ENCODE measurements around the gene ALPL. TPM values are rescaled to one million over a fixed set of nuclear protein-coding genes. Genes with fewer than 3 reads are reported as not detected.

The ALPL gene
- polyA plus RNA-seq, 3 donors from 2014 or later, result not detected

GRCh38 chr1:21614419-21615115 is 105.3 kb downstream of the ALPL start:
- Mint-ChIP-seq H3K4me1 (no peaks in the 10 kb centered on the region), H3K27ac (no peak overlapping the region), H3K36me3 (no peaks in the 10 kb centered on the region), H3K4me3 (no peak overlapping the region), H3K27me3 (ENCODE audit: low read depth in 3 of 3) (peaks cover 0 to 1% (median 0%) of the 10 kb centered on the region in 3 donors), H3K9me3 (no peaks in the 10 kb centered on the region)
- no peak for DNase-seq

DNA sequence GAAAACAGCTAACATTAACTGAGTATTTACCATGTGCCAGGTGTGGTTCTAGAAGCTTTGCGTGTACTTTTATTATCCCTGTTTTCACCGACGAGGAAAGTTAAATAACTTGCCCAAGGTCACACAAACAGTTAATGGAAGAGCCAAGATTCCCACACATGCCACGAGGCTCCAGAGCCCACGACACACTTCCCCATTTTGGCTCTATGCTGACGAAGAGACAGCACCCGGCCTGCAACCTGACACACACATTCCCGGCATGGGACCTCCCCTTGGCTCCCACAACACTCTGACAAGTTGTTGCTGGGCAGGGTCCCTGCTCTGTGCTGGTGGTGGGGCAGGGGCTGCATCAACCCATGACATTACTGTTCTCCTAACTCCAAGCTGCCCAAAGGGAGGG is 107.1 kb downstream of the ALPL start:
- Mint-ChIP-seq H3K27me3 (ENCODE audit: low read depth in 3 of 3) (peaks cover 0 to 3% (median 0%) of the 10 kb centered on the region in 3 donors), H3K27ac (no peak overlapping the region), H3K9me3 (no peaks in the 10 kb centered on the region), H3K4me3 (no peak overlapping the region), H3K36me3 (no peaks in the 10 kb centered on the region), H3K4me1 (peaks cover 0 to under 1% of the 10 kb centered on the region in 2 donors)
- no peak for DNase-seq

DNA sequence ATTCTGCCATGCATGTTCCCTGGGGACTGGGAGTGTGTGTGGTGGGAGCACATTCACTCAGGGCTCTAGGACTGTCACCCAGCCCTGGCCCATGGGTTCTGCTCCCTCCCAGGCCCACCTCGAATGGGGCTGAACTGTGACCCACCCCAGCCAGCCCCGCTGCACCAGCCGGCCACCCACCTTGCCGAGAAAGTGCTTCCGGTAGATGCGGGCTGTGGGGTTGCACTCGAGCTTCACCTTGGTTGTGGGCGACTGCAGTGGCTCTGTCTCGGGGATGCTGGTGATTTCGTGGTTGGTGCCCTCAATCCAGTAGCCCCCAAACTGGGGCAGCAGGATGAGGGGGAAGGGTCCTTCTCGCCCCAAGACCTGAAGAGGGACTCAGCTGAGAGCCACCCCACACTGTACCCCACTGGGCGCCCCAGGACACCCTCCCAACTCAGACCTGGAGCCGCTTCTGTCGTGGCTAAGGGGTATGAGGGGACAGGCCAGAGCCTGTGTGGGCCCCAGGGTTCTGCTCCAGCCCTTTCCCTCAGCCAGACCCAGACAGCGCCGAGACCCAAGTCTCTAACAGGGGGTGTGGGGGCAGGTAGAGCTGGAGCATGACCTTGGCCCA is 108.0 kb downstream of the ALPL start:
- no peak for DNase-seq
- Mint-ChIP-seq H3K4me3 (no peak overlapping the region), H3K9me3 (no peaks in the 10 kb centered on the region), H3K27ac (no peak overlapping the region), H3K36me3 (no peaks in the 10 kb centered on the region), H3K4me1 (peaks cover 5 to 6% of the 10 kb centered on the region in 2 donors), H3K27me3 (ENCODE audit: low read depth in 3 of 3) (peaks cover 0 to 6% (median 3%) of the 10 kb centered on the region in 3 donors)

GRCh38 chr1:21618059-21618458 is 108.8 kb downstream of the ALPL start:
- Mint-ChIP-seq H3K9me3 (no peaks in the 10 kb centered on the region), H3K36me3 (no peaks in the 10 kb centered on the region), H3K4me3 (no peak overlapping the region), H3K27me3 (ENCODE audit: low read depth in 3 of 3) (peaks cover 2 to 5% (median 3%) of the 10 kb centered on the region in 3 donors), H3K27ac (no peak overlapping the region), H3K4me1 (peaks cover 5 to 7% of the 10 kb centered on the region in 2 donors)
- DNase-seq, result no peak

- Mint-ChIP-seq H3K4me1 (peaks cover 5 to 7% of the 10 kb centered on the region in 2 donors), H3K4me3 (no peak overlapping the region), H3K9me3 (no peaks in the 10 kb centered on the region), H3K27ac (no peak overlapping the region), H3K27me3 (ENCODE audit: low read depth in 3 of 3) (peaks cover 2 to 5% (median 3%) of the 10 kb centered on the region in 3 donors), H3K36me3 (no peaks in the 10 kb centered on the region)
- DNase-seq, result no peak
Observed at GRCh38 chr1:21618561-21619374, 109.5 kb downstream of the ALPL start.

- no peak overlapping the region for H3K4me3 Mint-ChIP-seq
- no peaks in the 10 kb centered on the region for H3K9me3 Mint-ChIP-seq
- no peak for DNase-seq
- H3K27me3 Mint-ChIP-seq (ENCODE audit: low read depth in 3 of 3), result peaks cover 5% of the 10 kb centered on the region in 3 donors
- H3K4me1 Mint-ChIP-seq, result peaks cover 5 to 7% of the 10 kb centered on the region in 2 donors
- no peak overlapping the region for H3K27ac Mint-ChIP-seq
- no peaks in the 10 kb centered on the region for H3K36me3 Mint-ChIP-seq
Observed at GRCh38 chr1:21619375-21619947, 110.2 kb downstream of the ALPL start.

- H3K27me3 Mint-ChIP-seq (ENCODE audit: low read depth in 3 of 3), result peaks cover 5 to 7% (median 5%) of the 10 kb centered on the region in 3 donors
- H3K36me3 Mint-ChIP-seq, result no peaks in the 10 kb centered on the region
- no peak overlapping the region for H3K4me3 Mint-ChIP-seq
- no peak overlapping the region for H3K27ac Mint-ChIP-seq
- no peak for DNase-seq
- peaks cover 5 to 7% of the 10 kb centered on the region in 2 donors for H3K4me1 Mint-ChIP-seq
- H3K9me3 Mint-ChIP-seq, result no peaks in the 10 kb centered on the region
Observed at GRCh38 chr1:21620011-21620410, 110.8 kb downstream of the ALPL start.

GRCh38 chr1:21620496-21620895 is 111.3 kb downstream of the ALPL start:
- no peaks in the 10 kb centered on the region for H3K36me3 Mint-ChIP-seq
- no peak for DNase-seq
- H3K9me3 Mint-ChIP-seq, result no peaks in the 10 kb centered on the region
- H3K27me3 Mint-ChIP-seq (ENCODE audit: low read depth in 3 of 3), result peaks cover 5 to 7% (median 7%) of the 10 kb centered on the region in 3 donors
- H3K4me1 Mint-ChIP-seq, result peaks cover 5 to 7% of the 10 kb centered on the region in 2 donors
- H3K27ac Mint-ChIP-seq, result no peak overlapping the region
- no peak overlapping the region for H3K4me3 Mint-ChIP-seq

GRCh38 chr1:21621051-21621450 is 111.8 kb downstream of the ALPL start:
- peaks cover 5 to 7% of the 10 kb centered on the region in 2 donors for H3K4me1 Mint-ChIP-seq
- H3K36me3 Mint-ChIP-seq, result no peaks in the 10 kb centered on the region
- no peak overlapping the region for H3K27ac Mint-ChIP-seq
- no peaks in the 10 kb centered on the region for H3K9me3 Mint-ChIP-seq
- H3K27me3 Mint-ChIP-seq (ENCODE audit: low read depth in 3 of 3), result peaks cover 7 to 12% (median 8%) of the 10 kb centered on the region in 3 donors
- no peak for DNase-seq
- H3K4me3 Mint-ChIP-seq, result peak overlapping the region in 1 of 5 donors; percentile 4

DNA sequence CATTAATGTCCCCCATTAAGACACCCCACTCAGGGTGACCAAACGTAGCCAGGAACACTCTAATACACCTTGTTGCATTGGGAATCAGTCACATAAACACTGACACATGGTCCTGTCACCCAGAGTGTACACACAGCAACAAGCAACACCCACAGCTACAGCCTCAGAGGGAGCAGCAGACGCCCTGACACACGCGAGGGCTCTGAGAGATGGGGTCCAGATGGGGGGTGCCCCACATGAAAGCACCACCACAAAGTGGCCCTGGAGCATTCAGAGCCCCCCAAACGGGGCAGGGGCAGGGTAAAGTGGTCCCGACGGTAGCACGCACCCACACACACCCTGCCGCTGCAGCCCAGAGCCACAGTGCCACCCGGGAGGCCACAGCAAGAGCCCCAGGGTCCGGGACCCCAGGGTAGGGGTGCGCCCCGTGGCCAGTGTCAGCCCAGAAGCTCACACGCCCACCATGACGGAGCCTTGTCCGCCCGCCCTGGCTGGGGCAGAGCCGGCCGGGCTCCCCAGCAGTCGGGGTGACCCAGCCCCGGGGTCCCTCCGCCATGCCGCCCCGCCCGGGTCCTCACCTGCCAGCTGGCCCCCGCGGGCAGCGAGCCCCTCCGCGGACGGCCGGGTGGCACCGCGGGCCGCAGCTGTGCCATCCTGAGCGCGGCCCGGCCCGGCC is 112.7 kb downstream of the ALPL start:
- H3K9me3 Mint-ChIP-seq, result no peaks in the 10 kb centered on the region
- no peak overlapping the region for H3K27ac Mint-ChIP-seq
- H3K4me3 Mint-ChIP-seq, result peak overlapping the region; percentile 33 to 61 (median 39)
- no peaks in the 10 kb centered on the region for H3K36me3 Mint-ChIP-seq
- no peak for DNase-seq
- H3K27me3 Mint-ChIP-seq (ENCODE audit: low read depth in 3 of 3), result peaks cover 8 to 12% (median 8%) of the 10 kb centered on the region in 3 donors
- peaks cover 5 to 7% of the 10 kb centered on the region in 2 donors for H3K4me1 Mint-ChIP-seq

DNA sequence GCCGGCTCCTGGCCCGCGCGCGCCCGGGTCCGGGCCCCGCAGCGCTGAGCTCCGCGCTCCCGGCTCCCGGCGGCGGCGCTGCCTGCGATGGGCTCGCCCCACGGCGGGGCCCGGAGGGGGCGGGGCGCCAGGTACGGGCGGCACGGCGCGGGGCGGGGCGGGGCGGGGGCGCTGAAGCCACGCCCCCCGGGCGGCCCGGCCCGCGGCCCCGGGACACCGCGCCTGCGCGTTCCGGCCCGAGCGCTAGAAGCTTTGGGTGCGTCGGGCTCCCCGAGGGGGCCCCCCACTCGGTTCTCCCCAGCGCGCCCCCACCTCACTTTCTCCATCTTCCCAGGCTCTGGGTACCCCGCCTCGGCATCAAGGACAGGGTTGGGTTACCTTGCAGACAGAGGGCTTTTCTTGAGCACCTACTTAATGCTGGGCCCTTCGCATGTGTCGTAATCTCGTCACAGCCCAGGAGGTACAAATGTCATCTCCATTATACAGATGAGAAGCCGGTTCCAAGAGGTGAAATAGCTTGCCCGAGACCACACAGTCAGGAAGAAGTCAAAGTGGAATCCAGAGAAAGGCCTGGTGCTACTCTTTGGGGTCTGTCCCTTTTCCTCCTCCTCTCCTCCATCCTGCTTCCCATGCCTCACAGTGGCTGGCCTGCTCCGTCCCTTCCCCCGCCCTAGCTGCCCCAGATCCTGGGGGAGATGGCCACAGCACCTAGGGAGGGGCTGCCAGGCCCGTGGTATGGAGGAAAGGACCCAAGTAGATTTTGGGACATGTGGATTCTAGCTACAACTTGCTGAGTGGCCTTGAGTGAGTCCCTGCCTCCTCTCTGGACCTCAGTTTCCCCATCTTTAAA is 113.5 kb downstream of the ALPL start:
- Mint-ChIP-seq H3K27me3 (ENCODE audit: low read depth in 3 of 3) (peaks cover 8 to 12% (median 8%) of the 10 kb centered on the region in 3 donors), H3K9me3 (no peaks in the 10 kb centered on the region), H3K4me3 (peak overlapping the region in 4 of 5 donors; percentile 27 to 67 (median 60)), H3K27ac (no peak overlapping the region), H3K4me1 (peaks cover 5 to 7% of the 10 kb centered on the region in 2 donors), H3K36me3 (no peaks in the 10 kb centered on the region)
- no peak for DNase-seq

DNA sequence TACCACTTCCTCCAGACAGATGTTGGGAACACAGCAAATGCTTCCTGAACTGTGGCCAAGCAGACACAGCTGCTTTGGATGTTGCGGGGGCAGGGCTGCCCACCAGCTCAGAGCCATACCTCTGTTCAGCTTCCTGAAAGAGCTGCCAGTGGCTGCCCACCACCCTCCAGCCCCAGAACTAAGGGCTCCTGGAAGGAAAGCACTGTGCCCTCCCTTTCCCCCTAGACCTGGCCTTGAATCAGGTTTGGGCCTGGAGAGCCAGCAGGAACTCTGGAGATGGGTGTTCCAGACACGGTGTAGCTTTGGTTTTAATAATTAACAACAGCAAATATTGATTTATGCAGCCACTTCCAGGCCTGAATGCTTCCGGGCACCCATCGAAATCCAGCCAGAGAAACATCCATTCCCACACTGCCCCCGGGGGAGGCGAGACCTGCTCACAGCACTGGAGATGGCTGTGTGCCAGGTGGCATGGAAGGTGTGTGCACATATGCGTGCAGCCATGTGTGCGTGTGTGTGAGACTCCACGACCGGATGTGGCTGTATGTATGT is 114.3 kb downstream of the ALPL start:
- no peak for DNase-seq
- peaks cover 8 to 12% (median 8%) of the 10 kb centered on the region in 3 donors for H3K27me3 Mint-ChIP-seq (ENCODE audit: low read depth in 3 of 3)
- H3K4me1 Mint-ChIP-seq, result peaks cover 5 to 7% of the 10 kb centered on the region in 2 donors
- no peaks in the 10 kb centered on the region for H3K36me3 Mint-ChIP-seq
- no peak overlapping the region for H3K27ac Mint-ChIP-seq
- no peaks in the 10 kb centered on the region for H3K9me3 Mint-ChIP-seq
- H3K4me3 Mint-ChIP-seq, result no peak overlapping the region

Data from immature natural killer cell (primary cell).